PFSK-1 (cell line): ENCODE results near the gene TNFRSF19.

ENCODE experiments used
- POLR2AphosphoS5 ChIP-seq: IDR thresholded peaks from 2 replicates; pipeline ENCODE4 v1.6.1; 2012; ENCODE audit warnings: low read depth, mild to moderate bottlenecking, control low read depth, low read length, moderate library complexity
- REST ChIP-seq, 2 experiments: IDR thresholded peaks; 2 replicates each; pipeline versions ENCODE4 v1.6.1 to v1.8.0; 2011 to 2012; ENCODE audit warnings: low read depth in 2 of 2, low read length in 2 of 2, control low read depth in 1 of 2, inconsistent platforms in 1 of 2, mild to moderate bottlenecking in 1 of 2, moderate library complexity in 1 of 2; ENCODE audit not compliant: insufficient read depth in 1 of 2
- SIN3A ChIP-seq: IDR thresholded peaks from 2 replicates; pipeline ENCODE4 v1.6.1; 2012; ENCODE audit warnings: mild to moderate bottlenecking, low read length, moderate library complexity, borderline replicate concordance; ENCODE audit not compliant: insufficient read depth
- TAF1 ChIP-seq: IDR thresholded peaks from 2 replicates; pipeline ENCODE4 v1.6.1; 2012; ENCODE audit warnings: low read length, control low read depth, borderline replicate concordance; ENCODE audit not compliant: insufficient read depth

GRCh38 chr13:23670793-23671192 is 100.6 kb downstream of the TNFRSF19 start:
- no peak for TF ChIP-seq SIN3A
- no peak for TF ChIP-seq REST (IDR thresholded peaks at IDR 0.05; ENCODE audit: insufficient read depth in 1 of 2, low read depth in 2 of 2, low read length in 2 of 2)
- no peak for TF ChIP-seq POLR2AphosphoS5
- TF ChIP-seq TAF1: no peak
